ENCODE results near the gene NEMP1. TPM values are rescaled to one million over a fixed set of nuclear protein-coding genes. Genes with fewer than 3 reads are reported as not detected.

Gene NEMP1
- total and polyA plus RNA-seq, 3 experiments from 2014 or later: 3.8 to 50.9 (median 50.5) TPM

- H3K4me3 ChIP-seq (ENCODE audit: low read length): no peak overlapping the region
- H3K27me3 ChIP-seq (ENCODE audit: insufficient read depth, low read length, poor library complexity, severe bottlenecking): no peaks in the 10 kb centered on the region
- POLR2A ChIA-PET: no interaction called here
- Mint-ChIP-seq H3K4me1 (peaks cover 24 to 29% (median 28%) of the 10 kb centered on the region in 3 donors), H3K27me3 (peaks cover 3 to 9% of the 10 kb centered on the region in 2 donors), H3K9me3 (no peaks in the 10 kb centered on the region), H3K36me3 (no peaks in the 10 kb centered on the region), H3K27ac (peak overlapping the region in 3 of 8 donors; percentile 11 to 87 (median 48)), H3K4me3 (peak overlapping the region in 1 of 7 donors; percentile 29)
- no peak for DNase-seq
- H3K4me1 ChIP-seq (ENCODE audit: insufficient read depth, low read length): peaks cover 20% of the 10 kb centered on the region
- no peak overlapping the region for H3K27ac ChIP-seq (ENCODE audit: low read depth, low read length)
- CTCF ChIA-PET: interaction anchor here (0.9 to 1.4 kb wide), 3 partner anchors 8 to 63 kb away, joined by 3 to 7 read pairs (median 6); partner anchors contain the start of gene STAT6
- H3K9me3 ChIP-seq (ENCODE audit: low read length): no peaks in the 10 kb centered on the region
- H3K36me3 ChIP-seq (ENCODE audit: insufficient read depth, low read length): no peaks in the 10 kb centered on the region
Measured at GRCh38 chr12:57048423-57049118, 30.0 kb downstream of the NEMP1 start.

DNA sequence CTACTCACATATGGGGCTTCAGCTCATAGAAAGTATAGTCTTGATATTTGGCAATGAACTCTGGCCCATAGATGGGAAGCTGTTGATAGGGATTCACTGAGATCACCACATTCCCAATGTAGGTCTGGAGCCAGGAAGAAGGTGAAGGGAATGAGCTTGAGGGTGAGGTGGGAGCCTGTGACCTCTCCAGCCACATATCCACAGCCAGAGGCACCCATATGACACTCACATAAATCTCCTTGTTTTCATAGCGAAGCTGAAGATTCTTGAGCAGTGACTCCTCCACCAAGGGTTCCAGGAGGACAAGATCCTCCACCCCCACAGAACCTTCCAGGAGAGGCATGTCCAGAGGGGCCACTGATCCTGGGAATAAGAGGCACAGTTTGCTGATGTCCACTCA lies 30.6 kb downstream of the NEMP1 start:
- no peaks in the 10 kb centered on the region for H3K9me3 Mint-ChIP-seq
- ChIA-PET CTCF (interaction anchor here (0.9 to 1.4 kb wide), 3 partner anchors 9 to 64 kb away, joined by 3 to 7 read pairs (median 6); partner anchors contain the start of gene STAT6), POLR2A (interaction anchor here (0.5 to 0.8 kb wide), 3 partner anchors 64 to 363 kb away, joined by 3 to 7 read pairs (median 3); no protein-coding TSS in a partner anchor)
- H3K27ac Mint-ChIP-seq: peak overlapping the region in 4 of 8 donors; percentile 34 to 87 (median 58)
- Histone ChIP-seq H3K27me3 (ENCODE audit: insufficient read depth, low read length, poor library complexity, severe bottlenecking) (no peaks in the 10 kb centered on the region), H3K36me3 (ENCODE audit: insufficient read depth, low read length) (no peaks in the 10 kb centered on the region), H3K9me3 (ENCODE audit: low read length) (no peaks in the 10 kb centered on the region), H3K4me1 (ENCODE audit: insufficient read depth, low read length) (peaks cover 20% of the 10 kb centered on the region), H3K4me3 (ENCODE audit: low read length) (peak overlapping the region; percentile 15), H3K27ac (ENCODE audit: low read depth, low read length) (no peak overlapping the region)
- H3K4me3 Mint-ChIP-seq: peak overlapping the region in 2 of 7 donors; percentile 62 to 64
- H3K4me1 Mint-ChIP-seq: peaks cover 24 to 29% (median 28%) of the 10 kb centered on the region in 3 donors
- H3K27me3 Mint-ChIP-seq: peaks cover 3 to 14% of the 10 kb centered on the region in 2 donors
- DNase-seq: no peak
- H3K36me3 Mint-ChIP-seq: no peaks in the 10 kb centered on the region

GRCh38 chr12:57046947-57047890 lies 31.4 kb downstream of the NEMP1 start:
- H3K36me3 ChIP-seq (ENCODE audit: insufficient read depth, low read length): no peaks in the 10 kb centered on the region
- Mint-ChIP-seq H3K27ac (peak overlapping the region in 7 of 8 donors; percentile 34 to 87 (median 76)), H3K9me3 (no peaks in the 10 kb centered on the region), H3K4me1 (peaks cover 24 to 29% (median 28%) of the 10 kb centered on the region in 3 donors), H3K27me3 (peaks cover 3 to 18% of the 10 kb centered on the region in 2 donors), H3K4me3 (peak overlapping the region in 6 of 7 donors; percentile 48 to 86 (median 63)), H3K36me3 (no peaks in the 10 kb centered on the region)
- no peaks in the 10 kb centered on the region for H3K9me3 ChIP-seq (ENCODE audit: low read length)
- CTCF ChIA-PET: interaction anchor here (0.9 to 1.4 kb wide), 4 partner anchors 10 to 65 kb away, joined by 3 to 7 read pairs (median 4); partner anchors contain the start of gene STAT6
- H3K4me1 ChIP-seq (ENCODE audit: insufficient read depth, low read length): peaks cover 20% of the 10 kb centered on the region
- POLR2A ChIA-PET: interaction anchor here (0.5 to 0.8 kb wide), 3 partner anchors 65 to 362 kb away, joined by 3 to 7 read pairs (median 3); no protein-coding TSS in a partner anchor
- H3K27me3 ChIP-seq (ENCODE audit: insufficient read depth, low read length, poor library complexity, severe bottlenecking): no peaks in the 10 kb centered on the region
- peak overlapping the region; percentile 15 for H3K4me3 ChIP-seq (ENCODE audit: low read length)
- no peak overlapping the region for H3K27ac ChIP-seq (ENCODE audit: low read depth, low read length)
- peak in 4 of 5 donors; percentile 6 to 55 (median 27) for DNase-seq

DNA sequence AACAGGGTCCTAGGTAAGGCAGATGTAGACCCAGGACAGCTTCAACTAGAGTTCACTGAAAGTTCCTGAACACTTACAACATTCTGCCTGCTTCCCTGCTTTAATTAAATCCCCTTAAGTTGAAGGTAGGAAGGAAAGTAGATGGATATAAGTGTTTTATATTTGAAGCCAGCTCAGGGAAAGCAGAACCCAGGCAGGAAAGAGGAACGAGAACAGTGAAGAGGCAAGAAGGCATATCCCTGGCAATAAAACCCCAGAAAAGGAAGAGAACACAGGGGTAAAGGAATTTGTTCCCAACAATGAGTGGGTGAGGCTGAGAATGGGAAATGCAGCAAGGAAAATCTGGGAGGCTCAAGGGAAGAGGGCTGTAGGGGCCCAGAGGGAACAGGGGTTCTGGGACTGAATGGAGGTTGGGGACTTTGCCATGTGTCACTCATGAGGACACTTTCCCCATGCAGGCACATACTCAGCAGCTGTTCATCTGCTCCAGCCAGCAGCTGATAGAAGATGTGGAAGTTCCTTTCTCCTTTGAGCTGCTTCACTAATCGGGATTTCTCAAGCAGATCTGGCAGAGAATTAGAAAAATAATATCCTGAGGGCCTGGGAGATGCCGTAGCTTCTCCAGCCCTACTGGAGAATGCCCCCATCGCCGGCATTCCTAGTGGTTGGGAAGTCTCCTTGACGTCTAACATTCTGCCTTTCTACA lies 32.4 kb downstream of the NEMP1 start:
- Histone ChIP-seq H3K27me3 (ENCODE audit: insufficient read depth, low read length, poor library complexity, severe bottlenecking) (no peaks in the 10 kb centered on the region), H3K4me3 (ENCODE audit: low read length) (no peak overlapping the region), H3K27ac (ENCODE audit: low read depth, low read length) (no peak overlapping the region), H3K36me3 (ENCODE audit: insufficient read depth, low read length) (no peaks in the 10 kb centered on the region), H3K4me1 (ENCODE audit: insufficient read depth, low read length) (peaks cover 20% of the 10 kb centered on the region), H3K9me3 (ENCODE audit: low read length) (no peaks in the 10 kb centered on the region)
- DNase-seq: no peak
- no peaks in the 10 kb centered on the region for H3K9me3 Mint-ChIP-seq
- POLR2A ChIA-PET: no interaction called here
- H3K36me3 Mint-ChIP-seq: no peaks in the 10 kb centered on the region
- H3K27ac Mint-ChIP-seq: peak overlapping the region in 4 of 8 donors; percentile 8 to 49 (median 24)
- peaks cover 3 to 24% of the 10 kb centered on the region in 2 donors for H3K27me3 Mint-ChIP-seq
- peaks cover 24 to 29% (median 28%) of the 10 kb centered on the region in 3 donors for H3K4me1 Mint-ChIP-seq
- peak overlapping the region in 2 of 7 donors; percentile 43 to 48 for H3K4me3 Mint-ChIP-seq
- CTCF ChIA-PET: interaction anchor here (0.8 to 1.3 kb wide), 2 partner anchors 23 to 65 kb away, joined by 3 read pairs; partner anchors contain the start of gene STAT6

DNA sequence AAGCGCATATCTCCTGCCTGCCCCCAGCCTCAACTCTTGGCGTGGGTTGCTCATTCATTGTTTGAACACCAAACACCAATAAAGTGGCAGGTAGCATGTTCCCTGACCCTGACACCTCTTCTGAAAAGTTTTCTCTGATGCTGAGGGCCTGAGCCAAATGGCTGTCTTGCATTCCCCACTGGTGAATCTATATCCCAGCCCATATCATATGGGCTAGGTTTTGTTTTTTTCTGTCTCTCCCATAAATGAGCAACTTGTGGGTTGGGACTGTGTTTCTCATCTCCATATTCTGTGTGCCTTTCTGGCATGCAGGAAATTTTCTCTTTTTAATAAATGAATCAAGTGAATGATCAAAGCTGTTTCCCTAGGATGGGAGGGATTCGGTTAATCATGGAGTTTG lies 33.7 kb downstream of the NEMP1 start:
- Histone ChIP-seq H3K27me3 (ENCODE audit: insufficient read depth, low read length, poor library complexity, severe bottlenecking) (no peaks in the 10 kb centered on the region), H3K27ac (ENCODE audit: low read depth, low read length) (no peak overlapping the region), H3K4me3 (ENCODE audit: low read length) (no peak overlapping the region), H3K4me1 (ENCODE audit: insufficient read depth, low read length) (peaks cover 20% of the 10 kb centered on the region), H3K36me3 (ENCODE audit: insufficient read depth, low read length) (no peaks in the 10 kb centered on the region), H3K9me3 (ENCODE audit: low read length) (no peaks in the 10 kb centered on the region)
- H3K27ac Mint-ChIP-seq: peak overlapping the region in 1 of 8 donors; percentile 40
- H3K27me3 Mint-ChIP-seq: peaks cover 2 to 30% of the 10 kb centered on the region in 2 donors
- H3K36me3 Mint-ChIP-seq: no peaks in the 10 kb centered on the region
- no peak overlapping the region for H3K4me3 Mint-ChIP-seq
- DNase-seq: no peak
- peaks cover 24 to 29% (median 26%) of the 10 kb centered on the region in 3 donors for H3K4me1 Mint-ChIP-seq
- ChIA-PET POLR2A (no interaction called here), CTCF (no interaction called here)
- no peaks in the 10 kb centered on the region for H3K9me3 Mint-ChIP-seq

- Histone ChIP-seq H3K27ac (ENCODE audit: low read depth, low read length) (no peak overlapping the region), H3K36me3 (ENCODE audit: insufficient read depth, low read length) (no peaks in the 10 kb centered on the region), H3K9me3 (ENCODE audit: low read length) (no peaks in the 10 kb centered on the region), H3K27me3 (ENCODE audit: insufficient read depth, low read length, poor library complexity, severe bottlenecking) (no peaks in the 10 kb centered on the region), H3K4me3 (ENCODE audit: low read length) (no peak overlapping the region), H3K4me1 (ENCODE audit: insufficient read depth, low read length) (peaks cover 20% of the 10 kb centered on the region)
- Mint-ChIP-seq H3K9me3 (no peaks in the 10 kb centered on the region), H3K4me1 (peaks cover 24 to 29% (median 26%) of the 10 kb centered on the region in 3 donors), H3K36me3 (no peaks in the 10 kb centered on the region), H3K27me3 (peaks cover 2 to 30% of the 10 kb centered on the region in 2 donors), H3K27ac (peak overlapping the region in 1 of 8 donors; percentile 40), H3K4me3 (no peak overlapping the region)
- ChIA-PET CTCF (no interaction called here), POLR2A (no interaction called here)
- no peak for DNase-seq
Measured at GRCh38 chr12:57044468-57044867, 34.1 kb downstream of the NEMP1 start.

- Histone ChIP-seq H3K4me1 (ENCODE audit: insufficient read depth, low read length) (peaks cover 12% of the 10 kb centered on the region), H3K27me3 (ENCODE audit: insufficient read depth, low read length, poor library complexity, severe bottlenecking) (no peaks in the 10 kb centered on the region), H3K9me3 (ENCODE audit: low read length) (no peaks in the 10 kb centered on the region), H3K36me3 (ENCODE audit: insufficient read depth, low read length) (no peaks in the 10 kb centered on the region), H3K4me3 (ENCODE audit: low read length) (no peak overlapping the region), H3K27ac (ENCODE audit: low read depth, low read length) (no peak overlapping the region)
- no peak for DNase-seq
- Mint-ChIP-seq H3K4me1 (peaks cover 18 to 20% (median 20%) of the 10 kb centered on the region in 3 donors), H3K9me3 (no peaks in the 10 kb centered on the region), H3K36me3 (no peaks in the 10 kb centered on the region), H3K27me3 (peaks cover 5 to 30% of the 10 kb centered on the region in 2 donors), H3K27ac (no peak overlapping the region), H3K4me3 (no peak overlapping the region)
- ChIA-PET POLR2A (no interaction called here), CTCF (interaction anchor here (1.2 kb wide), 1 partner anchor 20 kb away, joined by 3 read pairs; no protein-coding TSS in a partner anchor)
Measured at GRCh38 chr12:57042695-57043094, 35.9 kb downstream of the NEMP1 start.
